ENCODE measurements around the gene MCRIP1. TPM values are rescaled to one million over a fixed set of nuclear protein-coding genes. Genes with fewer than 3 reads are reported as not detected.

Gene MCRIP1
- total RNA-seq, 1 donor from 2014 or later, result 64.0 TPM

GRCh38 chr17:81860756-81861568 is 27.9 kb upstream of the MCRIP1 start:
- DNase-seq (ENCODE audit: low spot score), result peak; percentile 100

- DNase-seq (ENCODE audit: low spot score), result no peak
These were observed 27.0 kb upstream of the MCRIP1 start, which contains the start of gene P4HB for GRCh38 chr17:81859906-81860755. TSS of gene P4HB (minus strand) at chr17:81860535. CDS start at chr17:81860471, 64 bp downstream.

GRCh38 chr17:81858967-81859905 is 26.1 kb upstream of the MCRIP1 start:
- peak; percentile 49 for DNase-seq (ENCODE audit: low spot score)

- no peak for DNase-seq (ENCODE audit: low spot score)
These were observed 25.3 kb upstream of the MCRIP1 start for GRCh38 chr17:81858170-81858966.

GRCh38 chr17:81854974-81855774 is 22.1 kb upstream of the MCRIP1 start:
- DNase-seq (ENCODE audit: low spot score), result no peak

GRCh38 chr17:81852237-81852636 is 19.1 kb upstream of the MCRIP1 start:
- no peak for DNase-seq (ENCODE audit: low spot score)

GRCh38 chr17:81851423-81851822 is 18.3 kb upstream of the MCRIP1 start:
- no peak for DNase-seq (ENCODE audit: low spot score)

GRCh38 chr17:81849457-81849856 is 16.4 kb upstream of the MCRIP1 start:
- DNase-seq (ENCODE audit: low spot score), result no peak

GRCh38 chr17:81846743-81847689 is 13.9 kb upstream of the MCRIP1 start:
- DNase-seq (ENCODE audit: low spot score), result no peak

GRCh38 chr17:81845881-81846742 is 13.0 kb upstream of the MCRIP1 start:
- no peak for DNase-seq (ENCODE audit: low spot score)

- DNase-seq (ENCODE audit: low spot score), result no peak
These were observed 12.3 kb upstream of the MCRIP1 start for GRCh38 chr17:81845361-81845760.

GRCh38 chr17:81844887-81845286 is 11.8 kb upstream of the MCRIP1 start:
- no peak for DNase-seq (ENCODE audit: low spot score)

GRCh38 chr17:81844327-81844851 is 11.3 kb upstream of the MCRIP1 start:
- no peak for DNase-seq (ENCODE audit: low spot score)

GRCh38 chr17:81843713-81844326 is 10.7 kb upstream of the MCRIP1 start:
- no peak for DNase-seq (ENCODE audit: low spot score)

GRCh38 chr17:81842725-81843504 is 9.8 kb upstream of the MCRIP1 start:
- no peak for DNase-seq (ENCODE audit: low spot score)

- DNase-seq (ENCODE audit: low spot score), result no peak
These were observed 9.3 kb upstream of the MCRIP1 start for GRCh38 chr17:81842378-81842724.
